GM12878 (cell line): ENCODE data around the gene VMP1. TPM values are rescaled to one million over a fixed set of nuclear protein-coding genes. Genes with fewer than 3 reads are reported as not detected.

Experiments used
- ATAC-seq: fragments of 200-7000 bp; cut with Tn5 transposase; 3 replicates; pipeline ENCODE4 v1.9.1; 2020; ENCODE audit warnings: mild to moderate bottlenecking, moderate library complexity
- BruUV-seq: library from RNA; stranded (reverse); fragments of 400-500 nt; replicated peaks from 2 replicates; lab custom pipeline; 2021; lab: Mats Ljungman, UMichigan
- CTCF ChIA-PET: fragments of 300-600 bp; sonication (Branson Sonifier 250); formaldehyde crosslinking; extraction: SDS; loops from one replicate; lab custom pipeline; 2021; ENCODE audit warnings: inconsistent platforms; lab: Yijun Ruan, JAX
- POLR2A ChIA-PET: fragments of 350-600 bp; formaldehyde crosslinking; extraction: SDS; loops from one replicate; lab custom pipeline; 2021; ENCODE audit warnings: inconsistent platforms; lab: Charles Lee
- RAD21 ChIA-PET: fragments of 300-600 bp; sonication (Branson Sonifier 250); formaldehyde crosslinking; loops from one replicate; lab custom pipeline; 2023; ENCODE audit warnings: antibody characterized with exemption; ENCODE audit not compliant: unreplicated experiment; lab: Charles Lee
- SMC1A ChIA-PET: fragments of 300-600 bp; sonication (Branson Sonifier 250); formaldehyde crosslinking; loops from one replicate; lab custom pipeline; 2023; ENCODE audit not compliant: unreplicated experiment, uncharacterized antibody; lab: Charles Lee
- DNase-seq: peaks from one replicate; pipeline ENCODE4 v3.0.0-alpha.2; 2011; ENCODE audit warnings: low read depth, low spot score
- FAIRE-seq: peaks from 3 replicates; lab custom pipeline; 2011; peaks lifted over from hg19 to GRCh38; lab: Jason Lieb, UNC
- H2AFZ ChIP-seq: 2 replicates; pipeline ENCODE4 v1.6.0; 2011; ENCODE audit warnings: low read depth, low read length, control low read depth; ENCODE audit not compliant: control insufficient read depth
- H3K27ac ChIP-seq: 2 replicates; pipeline ENCODE4 v1.5.1; 2011; ENCODE audit warnings: control low read depth; ENCODE audit not compliant: control insufficient read depth, insufficient read depth
- H3K27me3 ChIP-seq, 2 experiments: replicated peaks in 1 of 2; 2 replicates each; pipeline versions ENCODE4 v1.6.0 to v1.6.1; 2011; ENCODE audit warnings: low read length in 1 of 2; ENCODE audit not compliant: control insufficient read depth in 2 of 2, insufficient read depth in 2 of 2
- H3K36me3 ChIP-seq, 2 experiments: 2 replicates each; pipeline ENCODE4 v1.5.1; 2011; ENCODE audit warnings: low read length in 1 of 2; ENCODE audit not compliant: control insufficient read depth in 2 of 2, insufficient read depth in 2 of 2
- H3K4me1 ChIP-seq: 2 replicates; pipeline ENCODE4 v1.6.1; 2011; ENCODE audit warnings: mild to moderate bottlenecking, low read length, moderate library complexity, mixed read lengths; ENCODE audit not compliant: control insufficient read depth, insufficient read depth
- H3K4me2 ChIP-seq: 2 replicates; pipeline ENCODE4 v1.6.0; 2011; ENCODE audit warnings: control low read depth; ENCODE audit not compliant: control insufficient read depth, insufficient read depth
- H3K4me3 ChIP-seq: fragments of 200-600 bp; sonication (generic); 2 replicates; pipeline ENCODE4 v1.5.1; 2016
- H3K79me2 ChIP-seq: 2 replicates; pipeline ENCODE4 v1.6.0; 2011; ENCODE audit warnings: low read length; ENCODE audit not compliant: control insufficient read depth, insufficient read depth
- H3K9ac ChIP-seq: 2 replicates; pipeline ENCODE4 v1.8.0; 2011; ENCODE audit warnings: low read length, control low read depth, mixed read lengths; ENCODE audit not compliant: control insufficient read depth, insufficient read depth
- H3K9me3 ChIP-seq: replicated peaks from 3 replicates; pipeline ENCODE4 v1.5.1; 2011; ENCODE audit warnings: mild to moderate bottlenecking, low read length; ENCODE audit not compliant: control insufficient read depth, insufficient read depth
- H4K20me1 ChIP-seq: 2 replicates; pipeline ENCODE4 v1.6.0; 2011; ENCODE audit not compliant: control insufficient read depth, insufficient read depth
- ATF3 ChIP-seq: IDR thresholded peaks from 2 replicates; pipeline ENCODE4 v1.6.1; 2011; ENCODE audit warnings: low read depth, mild to moderate bottlenecking, low read length, moderate library complexity, borderline replicate concordance; ENCODE audit errors: extremely low read depth
- BRCA1 ChIP-seq: IDR thresholded peaks from 2 replicates; pipeline ENCODE4 v1.6.1; 2011; ENCODE audit warnings: low read depth, low read length, improper control_type of control experiment
- CHD4 ChIP-seq: fragments of 200-600 bp; sonication (generic); IDR thresholded peaks from 2 replicates; pipeline ENCODE4 v1.6.1; 2016; ENCODE audit warnings: mild to moderate bottlenecking
- EZH2 ChIP-seq: IDR thresholded peaks from 2 replicates; pipeline ENCODE4 v1.6.1; 2012; ENCODE audit warnings: low read depth, mild to moderate bottlenecking, control low read depth, inconsistent platforms, low read length, borderline replicate concordance; ENCODE audit not compliant: control insufficient read depth
- FOXK2 ChIP-seq: fragments of 450-650 bp; IDR thresholded peaks from 2 replicates; pipeline ENCODE4 v1.6.1; 2017; ENCODE audit warnings: mild to moderate bottlenecking, moderate library complexity
- IKZF2 ChIP-seq, 2 experiments: fragments of 450-650 bp; IDR thresholded peaks; 2 replicates each; pipeline ENCODE4 v1.6.1; 2017; ENCODE audit warnings: mild to moderate bottlenecking in 2 of 2, moderate library complexity in 2 of 2
- IRF3 ChIP-seq: fragments of 450-650 bp; IDR thresholded peaks from 2 replicates; pipeline ENCODE4 v1.6.1; 2014; ENCODE audit warnings: mild to moderate bottlenecking
- KAT2A ChIP-seq: conservative IDR thresholded peaks from 2 replicates; pipeline ENCODE4 v1.6.1; 2011; ENCODE audit warnings: low read depth, low read length; ENCODE audit not compliant: control insufficient read depth
- MEF2B ChIP-seq: fragments of 450-650 bp; IDR thresholded peaks from 2 replicates; pipeline ENCODE4 v1.6.1; 2018; ENCODE audit warnings: mild to moderate bottlenecking, moderate library complexity; ENCODE audit not compliant: partially characterized antibody, poor library complexity, severe bottlenecking
- MTA3 ChIP-seq: IDR thresholded peaks from 2 replicates; pipeline ENCODE4 v1.6.1; 2012; ENCODE audit warnings: low read length, inconsistent platforms, borderline replicate concordance
- NFIC ChIP-seq: IDR thresholded peaks from 2 replicates; pipeline ENCODE4 v1.6.1; 2012; ENCODE audit warnings: low read depth, mild to moderate bottlenecking, inconsistent platforms, low read length, moderate library complexity
- PAX5 ChIP-seq: IDR thresholded peaks from 2 replicates; pipeline ENCODE4 v1.6.1; 2011; ENCODE audit warnings: low read depth, low read length, borderline replicate concordance
- PAX8 ChIP-seq: fragments of 450-650 bp; IDR thresholded peaks from 2 replicates; pipeline ENCODE4 v1.6.1; 2017; ENCODE audit warnings: mild to moderate bottlenecking, moderate library complexity
- PKNOX1 ChIP-seq: fragments of 450-650 bp; IDR thresholded peaks from 2 replicates; pipeline ENCODE4 v1.6.1; 2016; ENCODE audit warnings: mild to moderate bottlenecking
- RUNX3 ChIP-seq: IDR thresholded peaks from 2 replicates; pipeline ENCODE4 v1.6.1; 2012; ENCODE audit warnings: low read length, inconsistent platforms
- SKIL ChIP-seq: fragments of 450-650 bp; IDR thresholded peaks from 2 replicates; pipeline ENCODE4 v1.6.1; 2017; ENCODE audit warnings: mild to moderate bottlenecking, low read depth, inconsistent platforms; ENCODE audit not compliant: poor library complexity, severe bottlenecking
- STAT1 ChIP-seq: fragments of 450-650 bp; conservative IDR thresholded peaks from 2 replicates; pipeline ENCODE4 v1.6.1; 2014; ENCODE audit warnings: antibody characterized with exemption, mild to moderate bottlenecking
- ZNF274 ChIP-seq: IDR thresholded peaks from one replicate; pipeline ENCODE4 v1.8.0; 2011; ENCODE audit not compliant: insufficient read length, insufficient read depth
- WGBS: methylation state at CpG from one replicate; pipeline ENCODE4 v1.1.6; 2016; ENCODE audit warnings: low lambda C conversion rate; ENCODE audit not compliant: insufficient replicate concordance, insufficient coverage; ENCODE audit errors: missing lambda C conversion rate; 5-methylcytosine and 5-hydroxymethylcytosine counted together
- in situ Hi-C: fragments of 300-500 bp; cut with MboI; formaldehyde crosslinking; loops from 9 replicates; pipeline ENCODE4 v1.14.3; 2018; ENCODE audit warnings: mixed read lengths
- intact Hi-C: fragments of 100-400 bp; cut with micrococcal nuclease; formaldehyde crosslinking; loops from one replicate; pipeline ENCODE4 v1.14.2; 2022; ENCODE audit not compliant: unreplicated experiment
- polyA plus RNA-seq, 11 experiments: library from polyadenylated mRNA; depleted of rRNA in 4 of 11; unstranded in 6 of 11; stranded (reverse) in 5 of 11; fragments of >200 nt; fragmentation: Nextera tagmentation in 4 of 11; fragmentation: Illumina TruSeq in 1 of 11; extraction: Ambion mirVana in 4 of 11; extraction: Trizol in 1 of 11; gene quantifications; 1 replicate in 1 of 11; 2 replicates in 10 of 11; pipeline versions ENCODE4 v1.2.1 to v1.2.3, GENCODE V29; 2011 to 2016; ENCODE audit warnings: inconsistent platforms in 2 of 11, missing spikeins in 2 of 11, low read depth in 1 of 11
- total RNA-seq, 4 experiments: library from RNA; depleted of rRNA in 3 of 4; stranded (reverse); fragments of >200 nt in 3 of 4; fragmentation: Illumina TruSeq in 1 of 4; extraction: Trizol in 1 of 4; gene quantifications; 2 replicates each; pipeline versions ENCODE4 v1.2.1 to v1.2.3, GENCODE V29; 2013 to 2021

Gene VMP1
- total and polyA plus RNA-seq, 10 of the 15 experiments (the other 5 are each of a cell fraction or from before 2014, with no cell fraction given), result 88.4 to 199 (median 132) TPM

GRCh38 chr17:59844884-59845594 lies 137.6 kb downstream of the VMP1 start:
- H3K4me1 ChIP-seq, result peaks cover 55% of the 10 kb centered on the region
- H3K9ac ChIP-seq, result peak overlapping the region; percentile 21; the same call in 1 of the 2 replicates
- TF ChIP-seq BRCA1, result no peak
- no peak for TF ChIP-seq MEF2B
- TF ChIP-seq PAX8, result 0 out of 2 replicates have a peak, but pooled peaks have one; percentile 65
- 0 out of 2 replicates have a peak, but pooled peaks have one; percentile 17 for TF ChIP-seq PAX5
- TF ChIP-seq NFIC, result no peak
- no peak for TF ChIP-seq CHD4
- TF ChIP-seq IKZF2 (IDR thresholded peaks at IDR 0.05), result no peak
- no peak for TF ChIP-seq FOXK2
- peak; percentile 46; the same call in 1 of the 2 replicates for TF ChIP-seq PKNOX1
- no peak for TF ChIP-seq RUNX3
- TF ChIP-seq STAT1, result no peak
- no peak for TF ChIP-seq KAT2A
- no peak for TF ChIP-seq ATF3
- no peak for TF ChIP-seq IRF3
- TF ChIP-seq MTA3, result 0 out of 2 replicates have a peak, but pooled peaks have one; percentile 19
- no peak for TF ChIP-seq EZH2
- TF ChIP-seq SKIL, result peak; percentile 32
- no peak for TF ChIP-seq ZNF274

More at GRCh38 chr17:59844884-59845594, 137.6 kb downstream of the VMP1 start:
- CTCF ChIA-PET, result interaction anchor here (1.1 to 2.6 kb wide), 4 partner anchors 12 to 61 kb away, joined by 3 to 12 read pairs (median 6); no protein-coding TSS in a partner anchor
- H2AFZ ChIP-seq, result no peak overlapping the region
- peaks cover 28% of the 10 kb centered on the region for H3K79me2 ChIP-seq
- SMC1A ChIA-PET, result interaction anchor here (1.0 to 12.6 kb wide), 8 partner anchors 13 to 92 kb away, joined by 3 to 143 read pairs (median 30); no protein-coding TSS in a partner anchor
- no peaks in the 10 kb centered on the region; the same call in 2 of the 3 replicates for H3K9me3 ChIP-seq
- no peak for FAIRE-seq
- in situ Hi-C loops, result no loop called here
- RAD21 ChIA-PET, result interaction anchor here (1.4 to 8.4 kb wide), 4 partner anchors 15 to 92 kb away, joined by 3 to 149 read pairs (median 66); no protein-coding TSS in a partner anchor
- BruUV-seq, result no TSS peak
- H3K4me2 ChIP-seq, result peak overlapping the region; percentile 30
- 71% methylated on average over 3 of the region's 3 CpGs for WGBS
- peak overlapping the region; percentile 68 for H3K27ac ChIP-seq
- intact Hi-C loops, result loop anchor here (2.0 kb wide), 1 partner anchor 92 kb away; no protein-coding TSS in a partner anchor
- no peak for DNase-seq
- no peak for ATAC-seq
- no peaks in the 10 kb centered on the region for H3K27me3 ChIP-seq
- no peaks in the 10 kb centered on the region for H4K20me1 ChIP-seq
- H3K4me3 ChIP-seq, result no peak overlapping the region; the same call in 1 of the 2 replicates
- POLR2A ChIA-PET, result interaction anchor here (0.7 to 13.3 kb wide), 7 partner anchors 7 to 226 kb away, joined by 3 to 332 read pairs (median 5); no protein-coding TSS in a partner anchor
- peaks cover 0 to 4% of the 10 kb centered on the region in 2 experiments; a peak in 2 of 4 replicates for H3K36me3 ChIP-seq
